ENCODE results near the gene CDADC1.

CDADC1 gene

DNA sequence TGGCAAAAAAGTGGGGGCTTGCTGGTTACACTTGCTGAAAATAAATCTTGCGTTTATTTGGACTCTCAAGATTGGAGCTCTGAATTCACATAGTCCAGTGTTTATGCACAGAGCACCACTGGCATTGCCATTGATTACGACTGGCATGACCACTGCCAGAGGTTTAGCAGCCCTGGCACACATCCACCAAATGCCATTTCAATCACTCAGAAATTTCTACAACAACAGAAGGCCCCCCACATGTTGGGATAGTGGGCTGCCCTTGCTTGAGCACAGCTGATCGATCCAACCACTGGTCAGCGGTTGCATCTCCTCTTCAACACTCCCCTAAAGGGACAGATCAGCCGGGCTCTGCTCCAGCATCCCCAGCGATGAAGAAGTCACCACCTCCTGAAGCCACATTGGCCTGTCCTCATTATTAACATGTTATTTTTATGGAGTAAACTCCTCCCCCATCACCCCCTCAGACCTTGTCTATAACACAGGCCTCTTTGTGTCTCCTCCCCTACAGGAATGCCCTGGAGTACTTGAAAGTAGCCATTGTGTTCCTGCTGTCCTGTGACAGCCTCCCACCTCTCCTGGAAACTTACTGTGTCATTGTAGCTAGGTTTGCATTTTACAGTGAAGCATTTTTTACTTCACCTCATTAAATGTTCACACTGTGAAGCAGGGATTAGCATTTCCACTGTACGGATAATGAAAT is 51.3 kb downstream of the CDADC1 start:
- no peak overlapping the region for H3K4me3 ChIP-seq (ENCODE audit: low read depth, low read length)
- no peak for TF ChIP-seq CTCF (IDR thresholded peaks at IDR 0.05; ENCODE audit: borderline replicate concordance, insufficient read depth, low read depth, low read length)

DNA sequence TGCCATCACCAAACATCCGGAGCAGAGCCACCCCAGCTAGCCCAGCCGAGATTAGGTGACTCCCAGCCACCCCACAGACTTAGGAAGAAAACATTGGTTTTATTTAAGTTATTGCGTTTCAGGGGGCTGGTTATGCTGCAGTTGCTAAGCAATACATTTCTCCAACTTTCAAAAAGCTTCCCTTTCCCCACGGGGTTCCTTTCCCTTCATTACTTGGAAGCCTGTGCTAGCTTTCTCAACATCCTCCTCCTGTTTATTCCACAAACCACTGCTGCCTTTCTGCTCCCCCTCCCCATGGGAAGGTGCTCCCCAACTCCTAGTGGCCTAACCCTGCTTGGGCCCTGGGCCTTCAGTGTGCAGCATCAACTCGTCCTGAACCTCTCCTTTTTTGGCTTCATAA is 52.6 kb downstream of the CDADC1 start:
- no peak for TF ChIP-seq CTCF (IDR thresholded peaks at IDR 0.05; ENCODE audit: borderline replicate concordance, insufficient read depth, low read depth, low read length)
- H3K4me3 ChIP-seq (ENCODE audit: low read depth, low read length), result no peak overlapping the region

- H3K4me3 ChIP-seq (ENCODE audit: low read depth, low read length), result no peak overlapping the region
- TF ChIP-seq CTCF (IDR thresholded peaks at IDR 0.05; ENCODE audit: borderline replicate concordance, insufficient read depth, low read depth, low read length), result peak; percentile 78
Measured at GRCh38 chr13:49300739-49301589, 53.2 kb downstream of the CDADC1 start.

GRCh38 chr13:49302222-49302621 is 54.5 kb downstream of the CDADC1 start:
- no peak overlapping the region for H3K4me3 ChIP-seq (ENCODE audit: low read depth, low read length)
- TF ChIP-seq CTCF (IDR thresholded peaks at IDR 0.05; ENCODE audit: borderline replicate concordance, insufficient read depth, low read depth, low read length), result no peak

DNA sequence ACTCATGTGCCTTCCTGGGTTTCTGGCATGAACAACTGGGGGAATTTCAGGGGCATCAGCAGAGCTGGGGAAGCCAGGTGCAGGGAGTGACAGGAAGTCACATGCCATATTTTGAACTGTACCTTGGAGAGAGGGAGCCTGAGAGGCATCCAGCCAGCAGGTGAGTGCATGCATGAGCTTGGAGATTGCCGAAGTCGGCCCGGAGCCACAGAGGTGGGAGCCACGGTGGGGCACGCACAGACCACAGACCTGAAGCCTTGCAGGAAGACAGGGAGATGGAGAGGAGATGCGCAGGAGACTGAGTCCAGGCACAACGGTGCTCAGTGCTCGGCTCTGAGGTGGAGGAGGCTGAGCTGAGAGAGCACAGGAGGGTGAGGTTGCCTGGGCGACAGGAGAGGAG is 55.1 kb downstream of the CDADC1 start:
- H3K4me3 ChIP-seq (ENCODE audit: low read depth, low read length), result no peak overlapping the region
- no peak for TF ChIP-seq CTCF (IDR thresholded peaks at IDR 0.05; ENCODE audit: borderline replicate concordance, insufficient read depth, low read depth, low read length)

- no peak overlapping the region for H3K4me3 ChIP-seq (ENCODE audit: low read depth, low read length)
- TF ChIP-seq CTCF (IDR thresholded peaks at IDR 0.05; ENCODE audit: borderline replicate concordance, insufficient read depth, low read depth, low read length), result no peak
Measured at GRCh38 chr13:49303533-49304252, 56.0 kb downstream of the CDADC1 start.
